AG09319 (cell line): Measurements from ENCODE around the gene ACOT13.

Experiments used
- DNase-seq: peaks from one replicate; pipeline ENCODE4 v3.0.0-alpha.2; 2010; ENCODE audit warnings: low read depth; ENCODE audit errors: extremely low read depth
- TF ChIP-seq, protein P1 (sequence below): IDR thresholded peaks from 2 replicates; pipeline ENCODE4 v1.5.1; 2011; ENCODE audit warnings: low read depth, mild to moderate bottlenecking, inconsistent platforms, low read length, moderate library complexity

Gene ACOT13

DNA sequence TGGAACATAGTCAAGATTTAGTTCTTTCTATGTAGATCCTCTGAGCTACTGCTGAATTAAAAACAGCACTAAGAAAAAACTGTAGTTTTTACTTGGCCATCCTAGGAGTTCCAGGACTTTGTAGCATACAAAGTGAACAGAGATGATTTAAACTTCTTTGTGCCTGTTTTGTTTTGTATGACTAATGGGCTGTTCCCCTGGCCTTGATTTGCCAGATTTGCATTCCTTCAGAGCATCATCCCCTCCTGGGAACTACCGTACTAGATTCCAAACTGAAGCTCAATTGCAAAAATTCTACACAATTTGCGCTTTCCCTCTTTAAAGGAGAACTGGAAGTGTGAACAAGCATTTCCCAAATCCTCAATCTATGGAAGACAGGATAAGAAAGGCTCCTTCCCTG is 23.1 kb downstream of the ACOT13 start:
- DNase-seq, result no peak
- TF ChIP-seq, protein P1, sequence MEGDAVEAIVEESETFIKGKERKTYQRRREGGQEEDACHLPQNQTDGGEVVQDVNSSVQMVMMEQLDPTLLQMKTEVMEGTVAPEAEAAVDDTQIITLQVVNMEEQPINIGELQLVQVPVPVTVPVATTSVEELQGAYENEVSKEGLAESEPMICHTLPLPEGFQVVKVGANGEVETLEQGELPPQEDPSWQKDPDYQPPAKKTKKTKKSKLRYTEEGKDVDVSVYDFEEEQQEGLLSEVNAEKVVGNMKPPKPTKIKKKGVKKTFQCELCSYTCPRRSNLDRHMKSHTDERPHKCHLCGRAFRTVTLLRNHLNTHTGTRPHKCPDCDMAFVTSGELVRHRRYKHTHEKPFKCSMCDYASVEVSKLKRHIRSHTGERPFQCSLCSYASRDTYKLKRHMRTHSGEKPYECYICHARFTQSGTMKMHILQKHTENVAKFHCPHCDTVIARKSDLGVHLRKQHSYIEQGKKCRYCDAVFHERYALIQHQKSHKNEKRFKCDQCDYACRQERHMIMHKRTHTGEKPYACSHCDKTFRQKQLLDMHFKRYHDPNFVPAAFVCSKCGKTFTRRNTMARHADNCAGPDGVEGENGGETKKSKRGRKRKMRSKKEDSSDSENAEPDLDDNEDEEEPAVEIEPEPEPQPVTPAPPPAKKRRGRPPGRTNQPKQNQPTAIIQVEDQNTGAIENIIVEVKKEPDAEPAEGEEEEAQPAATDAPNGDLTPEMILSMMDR, result no peak

DNA sequence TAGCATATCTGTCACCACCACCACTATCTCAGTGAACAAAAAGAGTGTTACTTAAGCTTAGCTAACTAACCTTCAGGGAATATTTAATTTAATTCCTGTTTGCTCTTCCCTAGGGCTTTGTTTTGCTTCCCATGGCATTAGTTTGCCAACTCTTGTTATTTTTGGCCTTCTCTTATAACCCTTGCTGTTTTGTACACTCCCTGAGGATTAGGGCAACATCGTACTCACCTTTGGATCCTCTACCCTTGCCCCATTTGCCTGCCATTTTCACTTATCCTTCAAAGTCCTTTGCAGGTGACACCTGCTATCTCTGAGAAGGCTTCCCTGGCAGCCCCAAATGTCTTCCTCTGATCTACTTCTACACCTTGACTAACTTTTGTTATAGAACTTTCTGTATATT is 23.7 kb downstream of the ACOT13 start:
- no peak for DNase-seq
- TF ChIP-seq, protein P1, result no peak

DNA sequence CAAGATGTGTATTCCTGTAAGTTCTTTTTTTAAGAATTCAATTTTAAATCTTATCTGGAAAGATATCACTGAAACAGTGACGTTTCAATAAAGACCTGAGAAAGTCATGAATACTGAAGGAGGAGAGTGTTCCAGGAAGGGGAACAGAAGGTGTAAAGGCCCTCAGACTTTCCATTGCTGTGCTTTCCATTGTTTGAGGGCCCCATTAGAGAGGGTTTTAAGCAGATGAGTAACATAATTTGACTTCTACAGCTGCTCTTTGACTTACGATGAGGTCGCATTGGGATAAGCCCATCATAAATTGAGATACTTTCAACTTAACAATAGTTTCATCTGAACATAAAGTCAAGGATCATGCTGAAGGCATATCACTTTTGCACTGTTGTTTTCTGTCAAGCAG is 24.7 kb downstream of the ACOT13 start:
- TF ChIP-seq, protein P1, result no peak
- no peak for DNase-seq

DNA sequence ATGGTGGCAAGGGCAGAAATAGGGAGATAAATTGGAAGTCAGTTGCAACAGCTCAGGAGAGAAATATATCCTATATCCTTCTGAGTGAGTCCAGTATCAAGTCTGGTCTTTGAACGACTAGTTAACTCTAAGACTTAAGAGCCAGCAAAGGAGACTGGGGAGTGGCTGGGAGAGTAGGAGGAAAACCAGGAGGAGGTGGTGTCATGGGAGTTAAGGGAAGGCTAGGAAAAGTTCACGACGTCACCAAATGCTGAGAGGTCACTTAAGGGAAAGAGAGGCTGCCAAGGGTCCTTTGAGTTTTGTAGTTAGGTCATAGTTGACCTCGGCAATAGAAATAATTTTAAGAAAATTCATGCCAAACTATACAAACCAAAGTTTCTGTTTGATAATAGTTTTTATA is 25.1 kb downstream of the ACOT13 start:
- DNase-seq, result no peak
- TF ChIP-seq, protein P1, result no peak

DNA sequence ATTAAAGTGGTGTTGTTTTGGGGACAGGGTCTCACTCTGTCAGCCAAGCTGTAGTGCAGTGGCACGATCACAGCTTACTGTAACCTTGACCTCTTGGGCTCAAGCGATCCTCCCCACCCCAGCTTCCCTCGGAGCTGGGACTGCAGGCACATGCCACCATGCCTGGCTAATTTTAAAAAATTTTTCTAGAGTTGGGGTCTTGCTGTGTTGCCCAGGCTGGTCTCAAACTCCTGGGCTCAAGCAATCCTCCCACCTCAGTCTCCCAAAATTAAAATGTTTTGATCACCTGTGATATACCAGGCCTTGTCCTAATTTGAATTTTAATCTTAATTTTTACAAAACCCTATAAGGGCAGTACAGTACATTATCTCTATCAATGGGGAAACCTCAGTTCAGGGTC is 25.5 kb downstream of the ACOT13 start:
- TF ChIP-seq, protein P1, result no peak
- DNase-seq, result no peak

DNA sequence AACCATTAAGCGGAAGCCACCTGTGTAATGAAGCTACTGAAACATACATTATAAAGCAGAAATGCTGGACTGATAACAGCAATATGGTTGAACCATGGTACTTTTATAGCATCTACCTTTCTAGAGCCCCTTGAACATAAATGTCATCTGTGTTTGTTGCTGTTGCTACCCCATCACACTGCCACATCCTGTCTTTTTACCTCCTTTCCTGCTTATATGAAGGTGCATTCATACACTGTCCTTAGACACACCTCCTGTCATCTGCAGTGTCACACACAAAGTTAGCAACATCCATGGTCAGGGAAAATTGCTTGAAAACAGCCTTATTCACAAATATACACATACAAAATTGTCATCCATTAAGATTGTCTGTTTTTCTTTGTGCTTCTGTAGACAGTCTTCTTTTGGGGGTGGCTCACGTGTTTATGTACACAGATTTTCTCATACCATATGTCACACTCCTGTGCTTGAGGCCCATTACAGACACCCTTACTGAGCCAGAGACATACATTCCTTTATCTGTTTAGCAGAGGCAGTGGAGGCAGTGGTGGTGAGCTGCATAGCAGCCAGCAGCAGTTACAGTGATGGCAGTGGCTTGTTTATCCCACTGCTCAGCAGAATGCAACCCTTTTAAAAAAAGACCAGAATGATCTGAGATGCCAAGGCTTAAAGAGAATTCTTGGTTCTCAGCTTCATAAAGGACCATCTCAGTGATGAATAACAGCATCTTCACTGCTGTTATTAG is 26.1 kb downstream of the ACOT13 start:
- DNase-seq, result no peak
- TF ChIP-seq, protein P1, result no peak

DNA sequence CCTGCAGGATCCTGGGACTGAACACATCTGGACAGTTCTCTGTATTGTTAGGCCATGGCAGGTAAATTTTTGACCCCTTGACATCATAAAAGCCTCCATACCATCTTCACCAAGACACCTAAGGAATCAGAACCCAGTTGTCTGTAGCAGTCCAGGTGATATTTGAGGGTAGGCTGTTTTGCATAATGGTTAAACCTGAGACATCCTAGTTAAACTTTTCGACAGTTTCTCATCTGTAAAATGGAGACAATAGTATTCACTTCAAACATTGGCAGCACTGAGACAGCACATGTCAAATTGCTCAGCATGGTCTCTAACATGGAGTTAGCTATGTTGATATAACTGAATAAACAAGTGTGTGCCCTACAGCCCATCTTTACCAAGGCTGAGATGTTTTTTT is 27.3 kb downstream of the ACOT13 start:
- no peak for DNase-seq
- TF ChIP-seq, protein P1, result no peak
